Activated naive CD4-positive, alpha-beta T cell treated with anti-CD3 and anti-CD28 coated beads, Interleukin-2, amount 50 U/mL, for 72 hours (primary cell): ENCODE data around the gene TTC34. TPM values are rescaled to one million over a fixed set of nuclear protein-coding genes. Genes with fewer than 3 reads are reported as not detected.
"Not testable (repeated sequence)": the region's sequence is repeated elsewhere in the genome, so short reads cannot be mapped to it uniquely, and the experiment has no call there.

Experiments used
- ATAC-seq, 2 donors: fragments of 150-1000 bp; cut with Tn5 transposase; 2 replicates each; pipeline ENCODE4 v1.10.0; 2021; ENCODE audit warnings: mild to moderate bottlenecking in 2 of 2, moderate library complexity in 2 of 2
- DNase-seq, 2 donors: peaks; one replicate each; pipeline ENCODE4 v3.0.0; 2021 to 2022; ENCODE audit warnings: low spot score in 2 of 2
- H3K27ac Mint-ChIP-seq, 2 donors: one replicate each; pipeline ENCODE4 v1.8.0; 2022; ENCODE audit warnings: mild to moderate bottlenecking in 2 of 2, mixed read lengths in 2 of 2
- H3K36me3 Mint-ChIP-seq, 2 donors: one replicate each; pipeline ENCODE4 v1.8.0; 2022; ENCODE audit warnings: mixed read lengths in 2 of 2
- H3K9me3 Mint-ChIP-seq, 2 donors: one replicate each; pipeline ENCODE4 v1.8.0; 2022; ENCODE audit warnings: mixed read lengths in 2 of 2
- total RNA-seq, 2 donors: library from RNA; stranded (reverse); gene quantifications; one replicate each; pipeline ENCODE4 v1.2.3, GENCODE V29; 2022

The TTC34 gene
- total RNA-seq, 2 donors from 2014 or later: 0.80 to 1.3 TPM

- ATAC-seq: no peak
- H3K27ac Mint-ChIP-seq: no peak overlapping the region
- no peak for DNase-seq
- peaks cover 13 to 14% of the 10 kb centered on the region in 2 donors for H3K36me3 Mint-ChIP-seq
- H3K9me3 Mint-ChIP-seq: peaks cover 10 to 12% of the 10 kb centered on the region in 2 donors
These were observed 23.9 kb downstream of the TTC34 start for GRCh38 chr1:2777424-2778219.

GRCh38 chr1:2775333-2775732 is 26.2 kb downstream of the TTC34 start:
- H3K27ac Mint-ChIP-seq, DNase-seq, ATAC-seq: not testable (repeated sequence)

GRCh38 chr1:2768052-2768451 is 33.4 kb downstream of the TTC34 start:
- not testable (repeated sequence) for ATAC-seq, H3K27ac Mint-ChIP-seq, H3K9me3 Mint-ChIP-seq, DNase-seq, H3K36me3 Mint-ChIP-seq

More at GRCh38 chr1:2775333-2775732, 26.2 kb downstream of the TTC34 start:
- H3K9me3 Mint-ChIP-seq, H3K36me3 Mint-ChIP-seq: not testable (repeated sequence)

GRCh38 chr1:2759433-2759832 is 42.1 kb downstream of the TTC34 start:
- DNase-seq, H3K9me3 Mint-ChIP-seq, ATAC-seq, H3K36me3 Mint-ChIP-seq, H3K27ac Mint-ChIP-seq: not testable (repeated sequence)

- not testable (repeated sequence) for H3K9me3 Mint-ChIP-seq, DNase-seq, H3K36me3 Mint-ChIP-seq, ATAC-seq, H3K27ac Mint-ChIP-seq
These were observed 44.0 kb downstream of the TTC34 start for GRCh38 chr1:2757519-2757918.

GRCh38 chr1:2755426-2755825 is 46.1 kb downstream of the TTC34 start:
- not testable (repeated sequence) for H3K36me3 Mint-ChIP-seq, DNase-seq, ATAC-seq, H3K9me3 Mint-ChIP-seq, H3K27ac Mint-ChIP-seq

GRCh38 chr1:2754597-2754996 is 46.9 kb downstream of the TTC34 start:
- not testable (repeated sequence) for H3K9me3 Mint-ChIP-seq, ATAC-seq, H3K36me3 Mint-ChIP-seq, DNase-seq, H3K27ac Mint-ChIP-seq

- H3K9me3 Mint-ChIP-seq, DNase-seq, H3K36me3 Mint-ChIP-seq, H3K27ac Mint-ChIP-seq, ATAC-seq: not testable (repeated sequence)
These were observed 49.0 kb downstream of the TTC34 start for GRCh38 chr1:2752503-2752902.

- not testable (repeated sequence) for H3K9me3 Mint-ChIP-seq
These were observed 49.6 kb downstream of the TTC34 start for GRCh38 chr1:2751866-2752265.

GRCh38 chr1:2750766-2751730 is 50.4 kb downstream of the TTC34 start:
- H3K36me3 Mint-ChIP-seq, DNase-seq, H3K9me3 Mint-ChIP-seq, ATAC-seq, H3K27ac Mint-ChIP-seq: not testable (repeated sequence)

More at GRCh38 chr1:2751866-2752265, 49.6 kb downstream of the TTC34 start:
- not testable (repeated sequence) for H3K27ac Mint-ChIP-seq, ATAC-seq, DNase-seq, H3K36me3 Mint-ChIP-seq

GRCh38 chr1:2750041-2750680 is 51.3 kb downstream of the TTC34 start:
- not testable (repeated sequence) for H3K36me3 Mint-ChIP-seq, ATAC-seq, H3K9me3 Mint-ChIP-seq, DNase-seq, H3K27ac Mint-ChIP-seq

GRCh38 chr1:2748626-2749025 is 52.9 kb downstream of the TTC34 start:
- DNase-seq, ATAC-seq, H3K27ac Mint-ChIP-seq, H3K9me3 Mint-ChIP-seq, H3K36me3 Mint-ChIP-seq: not testable (repeated sequence)

- ATAC-seq, DNase-seq, H3K36me3 Mint-ChIP-seq, H3K27ac Mint-ChIP-seq, H3K9me3 Mint-ChIP-seq: not testable (repeated sequence)
These were observed 106.7 kb downstream of the TTC34 start for GRCh38 chr1:2694796-2695195.

GRCh38 chr1:2690180-2690579 is 111.3 kb downstream of the TTC34 start:
- DNase-seq, H3K27ac Mint-ChIP-seq, H3K9me3 Mint-ChIP-seq, H3K36me3 Mint-ChIP-seq, ATAC-seq: not testable (repeated sequence)

- not testable (repeated sequence) for DNase-seq
These were observed 113.2 kb downstream of the TTC34 start for GRCh38 chr1:2688336-2688665.

GRCh38 chr1:2687638-2688335 is 113.7 kb downstream of the TTC34 start:
- H3K9me3 Mint-ChIP-seq, H3K36me3 Mint-ChIP-seq, DNase-seq, ATAC-seq: not testable (repeated sequence)
- peak overlapping the region in 1 of 2 donors; percentile 37 for H3K27ac Mint-ChIP-seq

More at GRCh38 chr1:2688336-2688665, 113.2 kb downstream of the TTC34 start:
- not testable (repeated sequence) for H3K36me3 Mint-ChIP-seq, ATAC-seq, H3K27ac Mint-ChIP-seq, H3K9me3 Mint-ChIP-seq
